GM18507 (cell line): ENCODE results near the gene FAM9C.
"Not testable (repeated sequence)": the region's sequence is repeated elsewhere in the genome, so short reads cannot be mapped to it uniquely, and the experiment has no call there.

Source experiments
- DNase-seq: peaks from one replicate; pipeline ENCODE4 v3.0.0; 2011; ENCODE audit warnings: low read depth; ENCODE audit not compliant: insufficient read length; ENCODE audit errors: extremely low spot score
- FAIRE-seq: peaks from 2 replicates; lab custom pipeline; 2011; peaks lifted over from hg19 to GRCh38; lab: Jason Lieb, UNC

FAM9C gene

DNA sequence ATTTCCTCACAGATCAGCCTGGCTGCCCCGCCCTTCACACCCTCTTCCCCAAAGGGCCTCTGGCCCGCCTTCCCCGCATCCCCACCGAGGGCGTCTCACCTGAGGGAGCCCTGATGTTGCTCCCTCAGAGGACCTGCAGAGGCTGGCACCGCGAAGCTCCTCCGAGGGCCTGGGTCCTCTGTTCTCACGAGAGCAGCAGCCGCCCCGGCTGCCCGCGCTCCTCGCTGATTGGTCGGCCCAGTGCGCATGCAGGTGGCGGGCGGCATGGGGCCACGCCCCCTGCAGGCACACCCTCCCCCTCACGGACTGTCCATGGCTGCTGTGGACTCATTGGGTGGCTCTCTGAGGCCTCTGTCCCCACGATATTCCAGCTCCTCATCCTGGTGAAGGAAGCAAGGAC, at the start of gene FAM9C:
Gene FAM9C, minus strand, starts transcription at position 180 of the 400 bp plus-strand sequence. CDS start 831 bp downstream, outside the sequence.
- no peak for DNase-seq
- FAIRE-seq, result no peak

DNA sequence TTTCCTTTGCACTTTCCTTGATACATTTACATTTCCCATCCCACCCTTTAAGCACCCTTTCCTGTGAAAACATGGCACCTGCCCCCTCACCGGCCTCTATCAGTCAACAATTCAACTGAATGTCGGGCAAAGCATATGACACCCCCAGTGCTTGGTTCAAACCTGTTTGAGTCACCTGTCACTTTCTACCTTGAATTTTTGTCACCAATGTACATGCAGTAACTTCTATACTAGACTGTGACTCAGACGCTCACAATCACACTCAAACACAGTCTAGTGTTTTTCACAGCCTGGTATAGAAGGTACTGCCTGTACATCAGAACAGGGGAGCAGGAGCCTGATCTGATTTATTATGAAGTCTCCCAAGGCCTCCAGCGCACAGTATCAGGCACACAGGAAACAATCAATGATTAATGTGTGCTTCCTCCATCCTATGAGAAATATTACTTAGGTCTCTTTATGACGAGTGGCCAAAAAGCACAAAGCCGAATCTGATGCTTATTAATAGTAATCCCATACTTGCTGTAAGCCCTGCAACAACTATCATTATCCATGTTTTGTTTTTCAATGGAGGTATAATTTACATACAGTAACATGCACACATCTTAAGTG, 49.2 kb upstream of the FAM9C start:
- FAIRE-seq (peak; percentile 87), DNase-seq (no peak)

DNA sequence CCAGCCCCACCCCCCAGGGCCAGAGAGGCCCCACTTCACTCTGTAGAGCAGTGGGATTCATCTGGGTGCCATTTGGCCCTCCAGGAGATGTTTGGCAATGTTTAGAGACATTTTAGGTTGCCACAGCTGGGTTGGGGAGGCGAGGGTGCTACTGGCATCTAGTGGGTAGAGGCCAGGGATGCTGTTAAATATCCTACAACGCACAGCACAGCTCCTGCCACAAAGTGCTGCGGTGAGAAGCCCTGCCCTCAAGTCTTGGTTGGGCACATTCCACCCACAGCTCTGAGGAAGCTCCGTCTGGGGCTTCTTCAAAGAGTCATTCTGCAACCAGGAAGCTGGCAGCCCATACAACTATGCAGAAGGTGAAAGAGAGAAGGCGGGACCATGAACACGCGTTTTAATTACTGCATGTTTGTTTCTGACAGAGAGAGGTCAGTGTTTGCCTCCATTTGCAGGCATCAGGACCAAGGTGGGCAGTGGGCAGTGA, 48.1 kb upstream of the FAM9C start:
- no peak for DNase-seq
- peak; percentile 99 for FAIRE-seq

DNA sequence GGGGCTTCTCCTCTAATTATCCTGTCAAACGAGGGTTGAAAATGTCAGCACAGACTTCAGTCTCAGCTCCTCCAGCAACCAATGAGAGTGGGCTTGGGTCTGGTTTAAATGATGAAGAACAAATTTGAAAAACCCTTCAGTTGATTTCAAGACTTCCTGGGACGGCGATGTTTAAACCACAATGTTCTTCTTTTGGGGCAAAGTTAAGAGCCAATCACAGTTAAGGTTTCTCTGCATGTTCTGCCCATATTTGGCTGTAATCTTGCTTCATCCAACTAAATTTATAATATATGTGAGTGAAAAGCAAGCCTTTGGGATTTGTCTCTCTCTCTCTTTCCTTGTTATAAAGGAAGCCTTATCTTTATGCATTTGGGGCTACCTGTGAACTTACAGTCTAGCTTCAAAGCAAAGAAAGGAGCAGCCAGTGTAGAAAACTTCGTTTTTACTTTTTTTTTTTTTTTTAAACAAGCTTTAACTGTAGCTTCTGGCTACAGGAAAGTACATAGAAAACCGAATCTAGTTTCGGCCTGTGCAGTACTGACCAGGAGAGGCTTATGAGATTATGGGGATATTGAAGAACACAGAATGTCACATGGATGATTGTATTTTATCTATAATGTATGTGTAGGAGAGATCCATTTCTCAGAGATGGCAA, 46.8 kb upstream of the FAM9C start:
- DNase-seq (no peak), FAIRE-seq (peak; percentile 98)

DNA sequence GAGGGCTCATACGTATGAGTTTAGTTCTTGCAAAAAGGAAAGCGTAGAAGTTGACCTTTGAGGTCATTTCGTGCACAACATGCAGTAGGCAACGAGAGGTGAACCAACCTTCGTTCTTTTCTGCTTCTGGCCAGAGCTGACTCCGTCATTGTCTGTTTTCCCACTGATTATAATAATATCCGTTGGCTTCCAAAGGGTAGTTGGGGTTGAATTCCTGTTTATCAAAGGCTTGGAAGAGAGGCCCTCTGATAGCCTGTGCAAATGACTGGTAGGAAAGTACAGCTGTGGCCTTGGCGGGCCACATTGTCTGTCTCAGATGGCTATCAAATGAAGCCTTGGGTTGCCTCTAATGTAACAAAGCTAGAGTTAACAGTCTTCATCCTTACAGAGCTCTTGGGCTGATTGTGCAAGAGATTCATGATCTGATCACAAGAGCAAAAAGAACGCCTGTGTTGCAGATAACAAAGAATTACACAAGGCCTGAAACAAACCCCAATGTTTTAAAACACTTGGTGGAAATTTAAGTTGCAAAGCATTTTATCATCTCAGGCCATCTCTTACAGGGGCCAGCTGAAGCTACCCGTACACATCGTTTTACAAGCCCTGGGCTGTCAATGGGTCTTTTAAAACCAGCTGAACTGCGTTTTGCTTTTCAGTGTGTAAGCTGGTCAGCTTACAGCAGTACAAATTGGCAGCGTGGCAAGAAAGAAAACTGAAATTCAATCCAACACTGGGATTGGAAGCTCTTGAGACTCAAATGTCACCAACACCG, 46.1 kb upstream of the FAM9C start:
- FAIRE-seq, result no peak
- no peak for DNase-seq

DNA sequence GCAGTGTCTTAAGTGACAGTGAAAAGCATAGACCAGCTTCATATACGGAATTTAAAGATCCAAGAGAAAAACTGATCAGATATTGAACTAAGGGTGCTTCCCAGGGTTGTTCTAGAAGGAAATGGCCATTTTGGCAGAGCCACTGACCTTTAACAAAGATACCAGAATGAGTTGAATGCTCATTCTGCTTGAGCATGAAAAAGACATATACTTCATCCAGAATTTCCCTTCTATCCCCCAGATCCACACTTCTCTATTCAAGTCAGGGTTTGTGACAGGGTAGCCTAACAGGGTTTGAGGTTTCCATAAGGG, 45.6 kb upstream of the FAM9C start:
- DNase-seq (no peak), FAIRE-seq (no peak)

DNA sequence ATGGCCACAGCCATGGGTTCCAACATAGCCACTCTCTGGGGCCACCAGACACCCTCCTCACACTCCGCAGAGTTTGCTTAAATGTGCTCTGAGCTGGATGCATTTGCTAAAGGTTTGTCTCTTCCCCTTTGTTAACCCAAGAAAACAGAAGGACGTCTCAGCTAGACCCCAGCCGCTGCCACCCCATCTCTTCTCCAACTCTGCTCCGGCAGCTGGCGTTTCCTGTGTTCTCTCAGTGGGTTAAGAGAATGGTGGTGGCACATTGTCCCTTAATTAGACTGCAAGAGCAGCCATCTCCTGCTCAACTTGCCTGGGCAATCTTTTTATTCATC, 43.7 kb upstream of the FAM9C start:
- DNase-seq (no peak), FAIRE-seq (no peak)

DNA sequence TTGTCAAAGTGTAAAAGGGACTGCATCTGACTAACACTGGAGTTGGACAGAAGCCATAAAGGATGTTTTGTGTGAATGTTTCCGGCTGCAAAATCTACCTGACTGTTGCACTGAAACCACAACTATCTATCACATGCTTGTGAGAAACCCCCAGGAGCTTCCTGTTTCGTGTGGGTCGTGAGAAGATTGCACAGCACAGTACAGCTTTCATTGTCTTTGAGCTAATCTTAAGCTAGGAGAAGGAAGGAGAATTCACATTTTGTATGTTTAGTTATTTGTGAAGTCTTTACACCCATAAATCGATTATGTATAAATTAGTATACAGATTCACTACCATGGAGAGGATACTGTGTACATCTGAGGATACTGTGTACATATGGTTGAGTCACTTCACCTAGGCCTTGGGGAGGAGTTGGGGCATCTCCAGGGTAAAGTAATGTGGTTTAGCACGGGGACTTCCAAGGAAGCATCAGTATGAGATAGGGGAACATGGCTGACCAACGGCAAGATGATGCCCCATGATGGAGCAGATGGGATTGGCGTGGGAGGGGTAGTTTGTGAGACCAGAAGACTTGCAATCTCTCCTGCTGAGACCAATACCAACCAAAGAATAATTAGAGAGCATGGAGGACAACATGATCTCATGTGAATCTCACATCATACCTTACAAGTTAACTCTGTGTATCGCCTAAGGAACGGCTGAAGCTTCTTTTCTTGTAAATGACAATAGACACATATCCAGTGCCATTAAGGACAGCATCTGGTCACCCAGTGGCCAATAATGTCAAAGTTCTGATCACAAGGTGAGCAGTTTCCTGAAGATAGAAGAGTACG, 43.1 kb upstream of the FAM9C start:
- DNase-seq, result no peak
- peak; percentile 100 for FAIRE-seq

DNA sequence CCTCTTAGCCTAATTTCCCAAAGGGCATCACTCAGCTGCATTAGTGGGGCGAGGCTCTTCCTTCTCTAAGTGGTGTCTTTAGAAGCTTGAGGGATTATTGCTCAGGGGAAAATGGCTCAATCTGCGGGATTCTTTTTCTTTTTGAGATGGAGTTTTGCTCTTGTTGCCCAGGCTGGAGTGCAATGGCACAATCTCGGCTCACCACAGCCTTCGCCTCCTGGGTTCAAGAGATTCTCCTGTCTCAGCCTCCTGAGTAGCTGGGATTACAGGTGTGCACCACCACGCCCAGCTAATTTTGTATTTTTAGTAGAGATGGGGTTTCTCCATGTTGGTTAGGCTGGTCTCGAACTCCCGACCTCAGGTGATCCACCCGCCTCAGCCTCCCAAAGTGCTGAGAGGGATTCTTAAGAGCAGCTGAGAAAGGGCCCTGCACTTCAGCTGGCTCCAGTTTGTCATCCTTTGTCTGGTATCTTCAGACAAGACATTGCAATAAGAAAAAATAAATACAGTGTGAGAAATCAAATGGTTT, 42.4 kb upstream of the FAM9C start:
- not testable (repeated sequence) for DNase-seq, FAIRE-seq

DNA sequence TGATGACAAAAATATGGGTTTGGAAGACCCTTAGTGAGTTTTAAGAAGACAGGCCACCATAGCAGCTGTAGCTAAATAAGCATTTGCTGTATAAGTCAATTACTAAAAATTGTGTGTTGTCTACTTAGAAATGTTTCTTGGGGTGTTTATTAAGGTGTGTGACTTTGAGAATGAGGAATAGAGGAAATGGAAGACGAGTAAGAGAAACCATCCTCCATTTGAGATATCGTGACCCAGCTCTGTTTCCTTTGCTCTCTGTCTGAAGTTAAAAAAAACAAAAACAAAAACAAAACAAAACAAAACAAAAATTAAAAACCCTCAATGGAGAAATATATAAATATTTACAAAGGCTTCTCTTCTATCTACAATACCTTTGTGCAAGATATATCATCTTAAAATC, 41.7 kb upstream of the FAM9C start:
- no peak for DNase-seq
- peak; percentile 67 for FAIRE-seq

DNA sequence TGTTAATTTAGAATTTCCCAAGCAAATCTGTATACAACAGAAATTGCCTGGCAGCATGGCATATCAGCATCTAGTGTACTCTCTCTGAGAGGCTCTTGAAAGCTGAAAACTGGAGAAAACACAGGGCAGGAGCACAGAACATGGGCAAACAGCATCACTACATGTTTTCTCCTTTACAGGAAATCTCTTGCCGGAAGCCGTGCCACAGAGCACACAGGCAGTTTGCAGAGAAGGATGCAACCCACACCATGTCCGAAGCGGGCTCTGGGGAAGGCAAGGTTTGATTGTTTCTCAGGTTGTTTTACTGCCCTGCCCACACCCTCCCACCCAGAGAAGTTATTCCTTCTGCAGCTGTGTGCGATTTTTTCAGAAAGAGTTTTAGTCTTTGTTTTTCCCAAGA, 41.1 kb upstream of the FAM9C start:
- peak; percentile 92 for FAIRE-seq
- no peak for DNase-seq

DNA sequence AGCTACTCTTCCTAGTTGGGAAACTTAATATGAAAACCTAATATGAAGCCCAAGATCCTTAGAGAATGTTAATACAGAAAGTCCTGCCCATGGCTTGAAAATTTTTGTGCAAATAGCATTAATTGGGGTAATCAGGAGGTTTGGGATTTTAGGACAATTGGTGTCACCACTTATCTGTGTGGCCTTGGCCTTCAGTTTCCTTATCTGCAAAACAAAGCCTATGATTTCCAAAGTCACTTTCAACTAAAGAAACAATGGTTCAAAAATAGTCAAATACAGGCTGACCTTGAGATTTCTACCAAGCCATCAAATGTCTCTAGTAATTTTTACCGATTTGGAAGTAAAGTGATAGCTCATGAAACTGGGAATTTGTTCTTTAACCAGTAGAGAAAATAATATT, 40.2 kb upstream of the FAM9C start:
- DNase-seq (no peak), FAIRE-seq (peak; percentile 52)

DNA sequence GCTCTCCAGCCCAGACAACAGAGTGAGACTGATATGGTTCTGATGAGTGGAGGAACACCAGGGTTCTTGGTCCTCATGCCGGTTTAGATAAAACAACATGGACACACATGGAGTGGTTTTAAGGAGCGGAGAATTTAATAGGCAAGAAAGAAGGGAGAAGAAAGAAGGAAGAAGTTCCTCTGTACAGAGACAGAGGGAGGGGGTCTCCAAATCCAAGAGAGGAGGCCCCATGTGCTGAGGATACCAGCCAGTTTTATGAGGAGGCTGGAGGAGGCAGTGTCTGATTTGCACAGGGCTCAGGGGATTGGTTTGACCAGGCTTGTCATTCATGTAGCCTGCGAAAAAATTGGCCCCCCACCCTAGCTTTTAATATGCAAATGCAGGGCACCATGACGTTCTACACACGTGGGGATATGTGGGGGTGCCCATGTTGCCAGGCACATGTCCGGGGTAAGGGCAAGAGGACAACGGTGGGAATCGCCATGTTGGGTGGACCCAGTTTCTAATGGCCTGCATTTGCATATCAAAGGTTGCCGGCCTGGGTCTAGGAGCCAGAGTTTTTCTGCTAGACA, 39.4 kb upstream of the FAM9C start:
- FAIRE-seq, result peak; percentile 73
- DNase-seq, result not testable (repeated sequence)

DNA sequence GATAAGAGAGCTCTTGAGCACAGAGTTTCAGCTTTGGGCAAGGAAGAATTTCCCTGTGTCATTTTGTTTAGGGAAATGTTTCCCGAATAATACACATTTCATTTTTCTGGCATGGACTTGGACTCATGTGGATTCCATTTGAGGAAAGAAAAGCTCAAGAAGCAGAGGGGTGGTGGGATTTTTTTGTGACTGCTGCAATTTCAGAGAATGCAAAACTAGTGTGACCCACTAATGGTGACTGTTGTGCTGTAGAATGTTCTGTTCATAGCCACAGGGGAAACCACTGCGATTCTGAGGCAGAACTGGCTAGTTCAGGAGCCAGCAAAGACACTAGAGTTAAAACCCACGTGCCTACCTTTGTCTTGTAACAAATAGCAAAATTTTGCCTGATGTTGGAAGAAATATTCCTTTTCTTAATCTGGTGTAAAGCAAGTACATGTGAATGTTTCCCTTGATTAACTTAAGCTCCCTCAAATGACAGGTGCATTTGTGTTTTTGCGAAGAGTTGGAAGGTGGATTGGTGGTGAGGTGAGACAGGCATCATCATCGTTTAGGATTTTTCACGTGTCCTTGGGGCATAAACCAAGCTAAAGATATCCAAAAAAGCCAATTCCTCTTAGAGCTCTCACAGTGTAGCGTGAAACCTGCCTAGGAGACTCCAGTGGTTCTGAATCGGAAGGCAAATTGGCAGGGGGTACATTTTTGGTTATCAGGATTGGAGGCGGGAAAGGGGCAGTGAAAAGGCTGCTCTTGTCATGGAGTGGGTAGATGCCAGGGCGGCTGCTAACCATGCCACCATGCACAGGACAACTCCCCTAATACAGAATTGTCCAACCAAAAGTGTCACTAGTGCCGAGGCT, 38.0 kb upstream of the FAM9C start:
- DNase-seq, result no peak

DNA sequence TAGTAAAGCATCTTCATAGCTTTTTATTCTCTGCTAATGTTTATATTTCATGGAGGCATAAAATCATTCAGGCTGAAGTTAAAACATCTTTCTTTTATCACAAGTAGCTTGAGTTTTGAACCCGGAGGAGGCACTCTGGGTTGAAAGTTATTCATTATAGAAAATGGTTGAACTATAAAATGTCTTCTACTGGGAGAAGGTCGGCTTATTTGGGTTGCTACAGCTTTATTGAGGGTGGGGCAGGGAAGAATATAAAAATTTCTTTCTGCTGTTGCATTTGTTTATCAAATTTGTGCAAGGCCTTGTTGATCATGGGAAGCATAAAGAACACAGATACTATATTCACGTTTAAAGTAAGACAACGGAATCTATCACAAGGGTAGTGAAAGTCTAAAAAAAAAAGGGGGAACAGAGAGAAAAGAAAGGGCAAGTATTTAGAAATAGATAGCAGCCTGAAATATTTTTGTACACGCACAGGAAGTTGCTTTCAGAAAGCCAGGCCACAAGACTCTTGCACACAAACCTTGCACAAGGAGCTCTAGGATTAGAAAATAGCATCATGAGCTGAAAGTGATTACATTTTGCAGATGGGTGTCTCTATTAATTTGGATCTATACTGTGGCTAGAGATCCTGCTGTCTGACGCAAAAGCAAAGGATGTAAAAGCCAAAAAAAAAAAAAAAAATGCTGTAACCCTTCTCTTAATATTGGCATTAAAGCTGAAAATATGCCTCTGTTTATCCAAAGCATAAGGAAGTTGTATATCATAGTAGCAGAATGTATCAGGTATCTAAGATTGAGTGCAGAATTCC, 37.2 kb upstream of the FAM9C start:
- DNase-seq, result no peak
- FAIRE-seq, result no peak

More for the DNA sequence above, 38.0 kb upstream of the FAM9C start:
- FAIRE-seq, result peak; percentile 88

DNA sequence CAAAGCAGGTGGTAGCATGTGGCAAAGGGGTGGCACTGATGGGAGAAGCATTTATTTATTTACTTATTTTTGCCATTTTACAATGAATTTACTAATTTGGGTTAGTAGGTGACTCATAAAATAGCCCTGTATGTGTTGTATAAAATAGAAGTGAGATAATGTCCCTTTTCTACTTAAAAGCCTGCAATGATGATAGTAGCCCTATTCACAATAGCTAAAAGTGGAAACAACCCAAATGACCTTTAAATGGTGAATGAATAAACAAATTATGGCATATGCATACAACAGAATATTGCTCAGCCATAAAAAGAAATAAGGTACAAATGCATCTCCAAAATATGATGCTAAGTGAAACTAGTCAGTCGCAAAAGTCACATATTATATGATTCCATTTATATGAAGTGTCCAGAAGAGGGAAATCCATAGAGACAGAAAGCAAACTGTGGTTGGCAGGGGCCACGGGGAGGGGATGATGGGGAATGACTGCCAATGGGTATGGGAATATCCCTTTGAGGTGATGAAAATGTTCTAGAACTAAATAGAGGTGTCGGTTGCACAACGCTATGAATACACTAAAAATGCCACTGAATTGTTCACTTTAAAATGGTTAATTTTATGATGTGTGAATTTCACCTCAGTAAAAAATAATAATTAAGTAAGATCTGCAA, 35.8 kb upstream of the FAM9C start:
- DNase-seq (no peak), FAIRE-seq (no peak)

DNA sequence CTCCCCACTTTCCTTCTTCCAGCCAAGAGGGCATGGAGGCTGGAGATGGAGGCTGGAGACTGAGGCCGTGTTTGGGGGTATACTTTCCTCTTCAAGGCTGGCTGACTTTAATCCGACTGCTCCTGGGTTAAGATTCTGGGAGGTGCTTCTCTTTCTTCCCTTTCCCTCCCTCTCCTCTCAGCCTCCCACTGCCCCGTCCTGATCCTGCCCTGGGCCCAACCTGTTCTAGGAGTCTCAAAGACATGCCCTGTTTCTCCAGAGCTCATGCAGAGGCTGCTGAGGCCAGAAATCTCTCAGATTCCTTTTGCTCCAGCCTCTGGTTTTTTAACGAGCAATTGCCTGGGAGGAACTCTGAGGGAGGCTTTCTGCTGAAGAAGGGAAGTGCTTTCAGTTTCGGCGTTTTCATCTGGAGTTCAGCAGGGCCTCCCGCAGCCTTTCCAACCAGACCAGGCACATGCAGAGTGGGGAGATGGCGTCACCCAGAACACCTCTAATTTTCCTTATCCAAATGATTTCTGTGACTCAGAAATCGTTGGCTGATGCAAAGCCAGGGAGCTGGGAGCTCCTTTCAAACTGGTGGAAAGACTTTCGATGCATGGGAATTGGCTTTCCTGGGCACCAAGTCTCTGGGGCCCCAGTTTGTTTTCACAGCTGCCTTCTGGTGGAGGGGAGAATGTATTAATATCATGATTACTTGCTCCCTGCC, 34.5 kb upstream of the FAM9C start:
- DNase-seq (no peak), FAIRE-seq (peak; percentile 68)
